Measurements from ENCODE around the gene TUBB4A.
A peak's percentile ranks its signal among the peaks of the same experiment; 100 is the strongest.
"Not testable (repeated sequence)": the region's sequence is repeated elsewhere in the genome, so short reads cannot be mapped to it uniquely, and the experiment has no call there.

The TUBB4A gene

DNA sequence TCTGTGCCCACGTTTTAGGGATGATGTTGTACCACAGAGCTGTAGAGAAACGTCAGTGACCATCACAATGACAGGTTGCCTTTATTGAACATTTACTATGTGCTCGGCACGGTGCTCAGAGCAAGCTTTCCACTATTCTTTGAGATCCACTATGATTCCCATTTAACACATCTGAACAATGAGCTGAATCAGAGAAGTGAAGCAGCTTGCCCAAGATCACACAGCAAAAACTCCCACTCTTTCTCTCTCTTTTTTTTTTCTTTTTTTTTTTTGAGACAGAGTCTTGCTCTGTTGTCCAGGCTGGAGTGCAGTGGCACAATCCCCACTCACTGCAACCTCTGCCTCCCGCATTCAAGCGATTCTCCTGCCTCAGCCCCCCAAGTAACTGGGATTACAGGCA, 20.6 kb upstream of the TUBB4A start:
- DNase-seq: no peak

- peak; percentile 62 for DNase-seq
These were observed 19.9 kb upstream of the TUBB4A start for GRCh38 chr19:6521718-6522646.

GRCh38 chr19:6519289-6519688, 17.2 kb upstream of the TUBB4A start:
- no peak for DNase-seq

GRCh38 chr19:6518145-6518911, 16.2 kb upstream of the TUBB4A start:
- DNase-seq: peak; percentile 42

DNA sequence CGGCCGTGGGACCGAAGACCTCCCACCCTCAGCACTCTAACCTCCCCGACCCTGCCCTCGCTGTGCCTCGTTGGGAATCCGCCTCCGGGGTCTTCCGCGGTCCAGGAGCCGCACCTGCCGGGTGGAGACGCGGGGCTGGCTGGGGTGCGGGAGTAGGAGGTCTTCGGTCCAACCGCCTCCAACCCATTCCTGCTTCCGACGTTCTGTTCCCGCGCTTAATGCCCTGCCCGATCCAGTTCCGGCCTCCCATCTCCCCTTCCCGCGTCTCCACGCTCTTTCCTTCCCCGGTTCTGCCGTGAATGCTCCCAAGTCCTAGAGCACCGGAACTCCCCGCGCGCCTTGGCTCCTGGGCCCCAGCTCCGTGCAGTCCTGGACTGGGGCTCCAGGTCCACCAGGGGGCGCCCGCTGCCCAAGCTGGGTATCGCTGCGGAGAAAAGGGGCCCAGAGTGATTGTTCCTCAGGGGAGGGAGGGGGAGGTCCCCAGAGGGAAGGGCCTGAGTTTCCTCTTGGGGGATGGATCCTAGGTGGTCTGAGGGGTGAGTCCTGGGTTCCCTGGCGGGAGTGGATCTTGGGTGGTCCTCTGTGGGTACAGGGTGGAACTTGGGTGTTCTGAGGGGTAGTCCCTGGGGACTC, 14.7 kb upstream of the TUBB4A start:
- peak; percentile 96 for DNase-seq

GRCh38 chr19:6516018-6516658, 14.0 kb upstream of the TUBB4A start:
- peak; percentile 91 for DNase-seq

DNA sequence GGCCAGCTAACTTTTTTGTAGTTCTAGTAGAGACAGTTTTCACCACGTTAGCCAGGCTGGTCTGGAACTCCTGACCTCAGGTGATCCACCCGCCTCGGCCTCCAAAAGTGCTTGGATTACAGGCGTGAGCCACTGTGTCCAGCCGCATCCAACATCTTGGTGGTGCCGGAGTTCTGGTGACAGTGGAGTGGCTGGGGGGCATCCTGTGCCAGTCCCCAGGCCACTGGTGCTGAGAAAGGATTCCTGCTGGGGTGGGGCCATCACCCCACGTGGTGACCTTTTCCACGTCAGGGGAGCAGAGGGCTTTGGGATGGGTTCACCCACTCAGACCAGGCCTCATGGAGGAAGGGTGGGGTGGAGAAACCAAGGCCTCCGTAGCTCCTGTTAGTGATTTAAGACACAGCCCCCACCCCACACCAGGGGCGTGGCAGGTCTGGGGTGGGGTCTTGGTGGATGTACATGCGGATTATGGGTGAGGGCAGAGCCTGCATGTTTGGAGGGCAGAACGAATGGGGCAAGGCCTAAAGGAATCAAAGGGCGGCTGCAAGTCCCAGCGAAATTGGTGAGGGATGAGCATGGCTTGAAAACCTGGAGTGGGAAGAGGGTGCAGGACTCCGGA, 12.9 kb upstream of the TUBB4A start:
- no peak for DNase-seq

- no peak for DNase-seq
These were observed 12.0 kb upstream of the TUBB4A start for GRCh38 chr19:6514089-6514488.

- no peak for DNase-seq
These were observed 8.5 kb upstream of the TUBB4A start for GRCh38 chr19:6510618-6511017.

- DNase-seq: no peak
These were observed 7.2 kb upstream of the TUBB4A start for GRCh38 chr19:6509118-6509971.

DNA sequence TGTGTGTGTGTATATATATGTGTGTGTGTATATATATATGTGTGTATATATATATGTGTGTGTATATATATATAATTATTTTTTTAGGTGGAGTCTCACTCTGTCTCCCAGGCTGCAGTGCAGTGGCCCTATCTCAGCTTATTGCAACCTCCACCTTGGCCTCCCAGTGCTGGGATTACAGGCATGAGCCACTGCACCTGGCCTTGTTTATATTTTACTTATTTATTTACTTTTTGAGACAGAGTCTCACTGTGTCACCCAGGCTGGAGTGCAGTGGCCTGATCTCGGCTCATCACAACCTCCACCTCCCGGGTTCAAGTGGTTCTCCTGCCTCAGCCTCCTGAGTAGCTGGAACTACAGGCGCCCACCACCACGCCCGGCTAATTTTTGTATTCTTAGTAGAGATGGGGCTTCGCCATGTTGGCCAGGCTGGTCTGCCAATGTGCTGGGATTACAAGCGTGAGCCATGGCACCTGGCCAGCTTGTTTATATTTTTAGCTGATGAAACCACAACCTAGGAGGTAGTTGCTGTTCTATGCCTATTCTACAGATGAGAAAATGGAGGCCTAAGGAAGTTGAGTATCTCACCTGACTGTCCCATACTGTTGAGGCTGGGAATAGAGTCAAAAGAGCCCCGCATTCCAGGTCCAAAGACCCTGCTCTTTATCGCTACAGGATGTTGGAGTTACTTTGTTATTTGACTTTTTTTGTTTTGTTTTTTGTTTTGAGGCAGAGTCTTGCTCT, 6.1 kb upstream of the TUBB4A start:
- not testable (repeated sequence) for DNase-seq

DNA sequence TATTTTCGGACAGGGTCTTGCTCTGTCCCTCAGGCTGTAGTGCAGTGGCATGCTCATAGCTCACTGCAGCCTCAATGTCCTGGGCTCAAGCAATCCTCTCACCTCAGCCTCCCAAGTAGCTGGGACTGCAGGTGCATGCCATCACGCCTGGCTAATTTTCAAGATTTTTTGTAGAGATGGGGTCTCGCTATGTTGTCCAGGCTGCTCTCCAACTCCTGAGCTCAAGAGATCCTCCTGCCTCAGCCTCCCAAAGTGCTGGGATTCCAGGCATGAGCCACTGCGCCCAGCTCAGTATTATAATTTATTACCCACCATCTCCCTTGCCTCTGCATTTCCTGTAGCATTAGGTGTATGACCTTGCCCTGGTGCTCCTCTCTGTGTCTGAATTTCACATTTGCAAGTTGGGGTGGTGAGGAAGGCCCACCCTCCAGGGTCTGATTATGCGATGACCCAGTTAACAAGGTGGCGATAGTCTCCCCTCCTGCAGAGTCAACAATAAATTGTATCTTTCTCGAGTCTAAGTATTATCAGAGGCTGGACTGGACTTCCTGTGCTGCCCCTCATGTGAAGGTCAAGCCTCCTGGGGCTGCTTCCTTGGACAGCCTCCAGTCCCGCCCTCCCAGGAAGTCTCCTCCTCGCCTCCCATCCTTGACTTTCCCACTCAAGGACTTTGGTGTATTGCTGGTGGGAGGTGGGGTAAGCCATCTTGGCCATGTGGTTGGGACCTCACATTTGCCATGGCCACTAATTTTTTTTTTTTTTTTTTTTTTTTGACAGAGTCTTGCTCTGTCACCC, 1.5 kb upstream of the TUBB4A start:
- DNase-seq: no peak

DNA sequence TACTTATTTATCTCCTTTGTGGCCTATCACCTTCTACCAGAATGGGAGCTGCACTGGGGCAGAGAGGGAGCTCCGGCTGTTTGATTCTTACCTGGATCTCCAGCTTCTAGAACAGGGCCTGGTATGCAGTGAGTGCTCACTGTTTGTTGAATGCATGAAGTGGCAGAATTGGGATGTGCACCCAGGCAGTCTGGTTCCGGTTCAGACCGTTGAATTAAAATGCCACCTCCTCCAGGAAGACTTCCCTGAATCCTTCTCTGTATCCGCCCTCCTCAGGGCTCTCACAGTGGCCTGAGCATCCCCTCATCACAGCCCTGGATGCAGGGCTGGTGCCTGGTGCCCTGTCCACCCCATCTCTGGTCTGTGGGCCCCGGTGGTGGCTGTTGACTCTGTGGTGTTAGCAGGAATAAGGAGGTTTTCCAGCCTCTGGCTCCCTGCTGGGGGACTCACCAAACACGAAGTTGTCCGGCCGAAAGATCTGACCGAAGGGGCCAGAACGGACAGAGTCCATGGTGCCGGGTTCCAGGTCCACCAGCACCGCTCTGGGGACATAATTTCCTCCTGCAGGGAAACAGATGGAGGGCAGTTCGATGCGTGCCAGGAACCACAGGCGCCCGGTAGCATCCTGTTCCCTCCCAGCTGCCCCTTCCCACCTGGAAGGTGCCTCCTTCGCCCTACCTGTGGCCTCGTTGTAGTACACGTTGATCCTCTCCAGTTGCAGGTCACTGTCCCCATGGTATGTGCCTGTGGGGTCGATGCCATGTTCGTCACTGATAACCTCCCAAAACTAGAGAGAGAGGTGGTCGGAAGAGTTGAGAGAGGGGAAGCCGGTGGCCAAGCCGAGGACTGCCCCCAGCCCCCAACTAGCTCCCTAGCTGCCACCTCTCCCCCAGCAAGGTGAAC, 1.0 kb downstream of the TUBB4A start:
- DNase-seq: no peak

DNA sequence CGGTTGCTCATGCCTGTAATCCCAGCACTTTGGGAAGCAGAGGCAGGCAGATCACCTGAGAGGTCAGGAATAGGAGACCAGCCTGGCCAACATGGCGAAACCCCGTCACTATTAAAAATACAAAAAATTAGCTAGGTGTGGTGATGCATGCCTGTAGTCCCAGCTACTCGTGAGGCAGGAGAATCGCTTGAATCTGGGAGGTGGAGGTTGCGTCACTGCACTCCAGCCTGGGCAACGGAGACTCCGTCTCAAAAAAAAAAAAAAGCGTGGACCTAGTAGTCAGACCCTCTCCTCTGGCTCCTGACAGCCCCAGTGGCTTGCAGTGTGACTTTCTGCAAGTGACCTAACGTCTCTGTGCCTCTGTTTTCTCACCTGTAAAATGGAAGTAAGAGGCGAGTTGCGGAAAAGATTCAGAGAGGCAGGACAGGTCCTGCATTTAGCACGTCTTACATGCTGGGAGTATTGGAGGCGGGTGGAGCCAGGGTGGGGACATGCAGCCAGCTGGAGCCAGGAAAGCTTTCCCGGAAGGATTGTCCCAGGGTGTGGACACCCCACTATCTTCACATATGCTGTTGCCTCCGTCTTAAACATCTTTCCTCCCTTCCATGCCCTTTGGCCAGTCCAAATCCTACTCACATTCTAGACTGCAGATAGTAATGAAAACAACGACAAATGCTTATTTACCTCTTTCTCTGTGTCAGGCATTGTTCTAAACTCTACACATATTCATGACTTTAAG, 2.9 kb downstream of the TUBB4A start:
- no peak for DNase-seq

GRCh38 chr19:6498294-6499036, 3.6 kb downstream of the TUBB4A start:
- DNase-seq: no peak

GRCh38 chr19:6495947-6496346, 6.2 kb downstream of the TUBB4A start:
- DNase-seq: no peak

- DNase-seq: no peak
These were observed 7.6 kb downstream of the TUBB4A start for GRCh38 chr19:6494438-6495036.
